Glomerular endothelial cell (primary cell): Measurements from ENCODE around the gene TFPI2. TPM values are rescaled to one million over a fixed set of nuclear protein-coding genes. Genes with fewer than 3 reads are reported as not detected.

Experiments
- DNase-seq: peaks from one replicate; pipeline ENCODE4 v3.0.0-alpha.2; 2011; ENCODE audit warnings: low read depth, low spot score; ENCODE audit errors: extremely low read depth
- total RNA-seq: library from RNA; depleted of rRNA; stranded (reverse); fragments of >200 nt; gene quantifications from 2 replicates; pipeline ENCODE4 v1.2.3, GENCODE V29; 2015

Gene TFPI2
- total RNA-seq, 1 donor from 2014 or later = 232 TPM

GRCh38 chr7:93910076-93910994 is 19.8 kb upstream of the TFPI2 start:
- no peak for DNase-seq

DNA sequence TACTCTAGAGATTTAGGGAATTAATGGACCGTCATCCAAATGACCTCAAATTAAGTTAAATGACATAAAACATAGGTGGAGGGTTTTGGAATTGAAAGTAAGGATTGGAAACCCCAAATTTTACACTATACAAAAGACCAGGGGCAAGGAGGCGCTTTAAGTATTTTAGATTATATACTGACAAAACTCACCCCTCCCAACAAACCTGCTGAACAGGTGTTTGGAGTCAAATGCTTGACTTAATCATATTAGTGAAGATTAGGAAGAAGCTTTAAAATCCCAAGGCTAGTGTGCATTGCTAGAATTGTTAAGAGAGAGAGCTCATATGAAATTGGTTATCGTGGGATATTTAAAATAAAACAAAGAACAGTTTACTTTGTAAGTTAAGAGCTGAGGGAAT is 15.7 kb upstream of the TFPI2 start, which contains the start of gene GNGT1:
Gene GNGT1 (plus strand): TSS at position 301 of the 400 bp plus-strand sequence. CDS start 180 bp downstream, outside the sequence.
- no peak for DNase-seq

DNA sequence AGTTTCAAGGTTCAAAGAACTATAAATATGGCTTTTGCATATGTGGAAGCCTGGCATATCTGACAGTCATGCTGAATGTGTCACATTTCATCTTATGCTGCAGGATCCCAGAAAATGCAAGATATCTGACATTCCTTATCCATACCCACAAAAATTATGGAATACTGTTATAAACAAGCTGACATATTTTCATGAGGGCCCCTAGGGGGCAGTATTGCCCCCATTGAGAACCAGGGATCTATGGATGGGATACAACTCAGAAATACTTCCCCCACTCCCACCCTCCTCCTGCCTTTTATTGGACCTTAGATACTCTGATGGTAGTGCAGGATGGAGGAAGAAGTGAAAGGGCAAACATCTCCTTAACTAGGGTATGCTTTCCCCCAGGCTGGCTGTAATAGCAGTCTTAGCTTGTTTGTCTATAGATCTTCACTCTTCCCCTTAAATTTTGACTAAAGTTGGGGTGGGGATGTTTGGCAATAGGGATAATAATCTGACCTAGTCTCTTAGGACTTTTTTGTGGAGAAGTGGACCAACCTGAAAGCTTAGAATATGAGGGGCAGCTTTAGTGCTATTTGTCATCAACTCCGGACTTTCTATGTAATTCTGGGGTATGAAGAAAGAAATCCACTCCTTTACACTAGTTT is 12.3 kb upstream of the TFPI2 start:
- DNase-seq = no peak

DNA sequence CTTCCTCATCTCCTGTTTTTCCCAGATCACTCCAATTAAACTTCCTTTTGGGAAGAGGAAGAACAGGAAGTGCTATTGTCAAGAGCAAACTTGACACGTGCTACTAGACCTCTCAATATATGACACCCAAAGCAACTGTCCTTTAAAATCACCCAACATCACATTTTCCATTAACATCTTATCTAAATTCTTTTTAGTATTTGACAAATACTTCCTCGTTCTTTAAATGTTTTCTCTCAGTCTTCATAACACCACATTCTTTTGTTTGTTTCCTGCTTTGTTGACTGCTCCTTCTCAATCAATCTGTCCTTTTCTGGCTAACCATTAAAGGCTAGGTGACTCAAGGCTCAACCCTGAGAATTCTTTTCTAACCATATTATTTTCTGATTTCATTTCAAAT is 7.1 kb upstream of the TFPI2 start:
- no peak for DNase-seq

GRCh38 chr7:93895859-93896600 is 5.5 kb upstream of the TFPI2 start:
- no peak for DNase-seq

- no peak for DNase-seq
Measured at GRCh38 chr7:93894966-93895640, 4.5 kb upstream of the TFPI2 start.

DNA sequence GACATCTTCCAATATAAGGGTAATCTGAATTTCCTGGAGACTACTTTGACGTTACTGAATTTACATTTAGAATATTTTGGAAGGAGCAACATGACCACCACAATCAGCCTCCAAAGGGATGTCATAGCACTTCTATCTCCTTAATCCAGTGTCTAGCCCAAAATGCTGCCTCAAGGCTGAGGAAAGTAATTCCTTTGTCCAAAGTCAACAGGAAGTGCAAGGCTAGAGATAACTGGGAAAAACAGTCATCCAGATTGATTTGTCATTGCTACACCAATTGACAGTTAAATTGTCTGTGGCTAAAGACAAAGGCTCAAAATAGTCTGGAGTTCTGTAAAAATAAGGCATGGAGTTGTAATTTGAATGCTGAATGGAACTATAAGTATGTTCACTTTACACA is 3.9 kb upstream of the TFPI2 start:
- DNase-seq = no peak

DNA sequence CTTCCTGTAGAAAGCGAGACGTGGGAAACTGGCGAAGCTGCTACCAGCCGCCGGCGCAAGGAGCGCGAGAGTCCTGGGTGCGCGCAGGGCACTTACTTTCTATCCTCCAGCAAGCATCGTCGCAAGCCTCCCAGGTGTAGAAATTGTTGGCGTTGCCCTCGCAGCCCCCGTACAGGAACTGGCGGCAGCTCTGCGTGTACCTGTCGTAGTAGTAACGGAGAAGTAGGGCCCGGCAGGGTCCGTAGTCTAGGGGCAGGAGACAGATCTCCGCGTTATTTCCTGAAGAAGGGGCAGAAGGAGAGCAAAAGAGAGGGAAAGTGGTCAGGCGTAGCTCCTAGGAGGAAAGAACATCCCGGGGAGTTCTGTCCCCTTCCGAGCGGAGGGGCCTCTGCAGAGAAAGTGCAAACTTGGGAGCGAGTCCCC is 501 bp downstream of the TFPI2 start:
- no peak for DNase-seq

DNA sequence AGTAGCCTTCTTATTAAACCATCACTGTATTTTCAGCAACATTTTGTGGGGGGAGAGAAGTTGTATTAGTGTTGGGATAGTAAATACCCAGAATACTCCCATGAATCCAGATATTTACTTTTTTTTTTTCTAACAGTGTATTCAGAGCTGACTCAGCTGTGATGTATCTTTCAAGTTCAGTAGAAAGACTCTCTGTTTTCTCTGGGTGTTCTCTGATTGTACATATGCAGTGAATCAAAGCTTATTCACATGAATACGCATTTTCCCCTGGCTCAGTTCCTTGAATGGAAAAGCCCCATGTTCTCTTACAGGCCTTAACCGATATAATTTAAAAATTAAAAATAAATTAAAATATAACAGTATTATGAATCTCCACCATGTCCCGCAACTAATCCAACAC is 1.3 kb downstream of the TFPI2 start:
- DNase-seq = no peak

DNA sequence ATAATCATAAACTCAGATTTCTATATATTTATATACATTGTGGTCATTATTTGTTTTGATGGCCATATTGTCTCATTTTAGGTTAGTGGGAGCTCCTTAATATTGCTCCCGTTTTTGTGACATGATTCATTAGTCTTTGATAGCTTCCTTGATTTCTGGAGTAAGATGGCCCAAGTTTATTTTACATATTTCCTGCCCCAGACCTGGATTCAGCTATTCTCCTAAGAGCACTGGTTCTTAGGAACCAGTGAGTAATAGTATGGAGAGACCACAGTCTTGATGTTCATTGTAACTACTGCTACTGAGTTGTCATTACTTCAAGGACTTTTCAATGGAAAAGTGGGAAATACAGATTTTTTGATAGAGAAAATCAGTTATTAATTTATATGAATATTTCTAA is 6.0 kb downstream of the TFPI2 start:
- no peak for DNase-seq

DNA sequence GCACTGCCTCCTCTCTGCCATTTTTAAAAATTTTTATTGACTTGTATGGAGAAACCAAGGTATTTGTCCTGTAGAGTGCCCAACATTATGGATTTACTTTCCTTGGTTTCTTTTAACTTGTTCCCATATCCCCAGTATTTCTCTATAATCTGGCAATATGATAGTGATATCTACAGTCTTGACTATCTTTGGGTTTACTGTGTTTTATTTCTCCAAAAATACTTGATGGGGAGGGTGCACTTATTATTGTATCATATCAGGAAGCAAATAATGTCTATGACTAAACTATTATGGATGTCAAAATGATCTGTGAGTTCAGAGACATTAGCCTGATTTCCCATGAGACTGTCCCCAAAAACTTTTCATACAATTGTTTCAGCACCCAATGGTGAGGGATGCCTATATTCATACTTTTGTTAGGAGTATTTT is 6.6 kb downstream of the TFPI2 start:
- no peak for DNase-seq

DNA sequence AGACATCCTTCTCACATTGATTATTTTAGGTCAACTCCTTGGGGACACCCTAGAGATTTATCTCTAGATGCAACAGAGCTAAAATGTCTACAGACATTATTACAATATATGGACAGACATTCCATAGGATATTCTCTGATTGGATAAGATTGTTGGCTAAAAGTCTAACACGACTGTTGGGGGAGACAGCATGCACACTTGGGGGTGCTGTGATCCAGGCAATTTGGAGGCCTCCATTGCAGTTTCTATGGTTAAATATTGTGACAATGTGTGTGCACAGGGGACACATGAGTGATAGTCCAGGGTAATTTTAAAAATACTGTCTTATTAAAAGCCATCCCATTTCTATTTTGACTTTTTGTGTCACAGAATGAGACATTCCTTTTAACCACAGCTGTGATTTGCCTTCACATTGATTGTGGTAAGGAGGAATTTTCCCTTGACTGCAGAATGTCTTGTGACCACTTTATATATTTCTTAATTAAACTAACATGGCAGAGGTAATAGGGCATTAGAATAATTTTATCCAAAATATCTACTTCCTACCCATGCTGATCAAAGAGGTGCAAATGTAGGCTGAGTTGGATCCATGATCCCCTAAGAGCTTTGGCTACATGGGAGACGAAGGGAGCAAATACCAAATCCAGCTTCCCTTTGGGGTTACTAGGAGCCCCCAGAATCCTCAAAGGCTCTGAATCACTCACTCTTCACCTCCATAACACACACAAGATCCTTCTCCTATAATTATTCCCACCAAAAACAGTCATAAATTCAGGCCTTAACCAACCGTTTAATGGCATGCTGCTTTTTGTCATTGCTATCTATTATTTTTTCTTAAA is 7.3 kb downstream of the TFPI2 start:
- DNase-seq = no peak

- no peak for DNase-seq
Measured at GRCh38 chr7:93882468-93882867, 8.1 kb downstream of the TFPI2 start.

- DNase-seq = no peak
Measured at GRCh38 chr7:93879356-93879755, 11.2 kb downstream of the TFPI2 start.

DNA sequence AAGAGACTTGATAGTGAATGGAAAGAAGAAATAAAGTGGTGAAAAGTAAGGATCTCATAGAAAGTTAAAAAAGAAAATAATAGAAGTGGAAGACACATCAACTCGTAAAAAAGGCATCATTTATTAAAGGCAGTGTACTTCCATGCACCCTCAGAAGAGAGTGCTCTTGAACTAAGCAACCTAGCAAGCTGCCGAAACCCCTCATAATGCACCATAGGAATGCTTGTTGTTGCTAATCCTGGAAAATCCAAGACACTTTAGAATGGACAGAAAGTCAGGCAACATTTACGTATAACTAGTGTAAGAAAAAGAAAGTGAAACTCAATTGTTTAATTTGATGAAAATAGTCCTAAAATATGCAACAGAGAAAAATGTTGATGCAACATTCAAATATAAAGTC is 12.8 kb downstream of the TFPI2 start:
- DNase-seq = no peak

GRCh38 chr7:93873998-93874574 is 16.5 kb downstream of the TFPI2 start:
- DNase-seq = no peak

DNA sequence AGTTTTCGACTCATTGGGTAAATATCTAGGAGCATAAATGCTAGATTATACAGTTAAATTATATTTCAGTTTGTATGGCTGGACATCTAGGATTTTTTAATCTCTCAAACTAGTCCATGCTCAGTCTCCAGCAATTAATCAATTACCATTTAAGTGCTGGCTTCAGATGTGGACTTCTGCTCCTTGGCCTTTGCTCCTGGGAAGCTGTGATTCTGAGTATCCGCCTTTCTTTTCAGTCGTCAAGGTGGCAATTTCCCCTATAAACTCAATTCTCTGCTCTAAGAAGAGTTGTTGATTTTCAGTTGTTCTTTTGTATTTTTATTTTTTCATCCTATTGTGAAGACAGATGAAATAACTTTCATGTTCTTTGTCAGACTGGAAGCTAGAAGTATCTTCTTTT is 23.7 kb downstream of the TFPI2 start:
- no peak for DNase-seq

DNA sequence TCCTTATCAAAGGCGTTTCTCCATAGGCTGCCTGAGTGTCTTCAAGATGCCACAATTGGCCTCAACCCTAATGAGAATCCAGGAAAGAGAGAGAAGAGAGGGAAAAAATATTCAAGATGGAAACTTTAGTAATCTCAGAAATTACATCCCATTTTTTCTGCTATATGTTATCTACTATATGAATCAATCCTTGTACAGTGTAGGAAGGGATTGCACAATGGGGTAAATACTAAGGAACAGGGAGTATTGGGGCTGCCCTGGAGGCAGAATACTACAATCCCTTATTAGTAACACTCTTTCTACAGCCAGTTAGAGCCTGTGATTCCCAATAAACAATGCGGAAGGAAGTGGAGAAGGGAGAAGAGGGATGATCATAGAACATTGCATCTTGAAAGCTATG is 27.9 kb downstream of the TFPI2 start:
- DNase-seq = no peak

- no peak for DNase-seq
Measured at GRCh38 chr7:93861325-93861949, 29.1 kb downstream of the TFPI2 start.
